Measurements from ENCODE around the gene FEM1C. TPM values are rescaled to one million over a fixed set of nuclear protein-coding genes. Genes with fewer than 3 reads are reported as not detected.

FEM1C gene
- total RNA-seq, 2 experiments from 2014 or later, result 16.6 to 16.7 TPM

DNA sequence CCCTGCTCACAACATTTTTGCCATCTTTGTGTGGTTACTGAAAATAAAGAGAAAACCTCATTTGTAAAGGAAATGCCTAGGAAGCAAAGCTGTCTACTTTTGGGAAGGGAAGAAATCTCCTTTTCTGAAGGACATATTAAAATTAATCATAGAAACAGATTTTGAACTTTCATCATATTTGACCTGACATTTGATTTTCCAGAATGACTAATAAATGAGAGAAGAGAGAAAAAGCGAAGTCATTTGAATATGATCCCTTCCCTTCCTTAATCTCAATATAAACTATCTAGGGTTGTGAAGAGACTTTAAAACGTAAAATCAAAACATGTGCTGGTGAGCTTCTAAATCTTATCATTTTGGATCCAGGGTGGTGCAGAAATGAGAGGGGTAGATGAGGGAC, 66.3 kb downstream of the FEM1C start:
- H3K4me3 Mint-ChIP-seq, result no peak overlapping the region
- no peaks in the 10 kb centered on the region for H3K9me3 Mint-ChIP-seq
- DNase-seq (no peak), ATAC-seq (no peak)
- TF ChIP-seq, protein P1, sequence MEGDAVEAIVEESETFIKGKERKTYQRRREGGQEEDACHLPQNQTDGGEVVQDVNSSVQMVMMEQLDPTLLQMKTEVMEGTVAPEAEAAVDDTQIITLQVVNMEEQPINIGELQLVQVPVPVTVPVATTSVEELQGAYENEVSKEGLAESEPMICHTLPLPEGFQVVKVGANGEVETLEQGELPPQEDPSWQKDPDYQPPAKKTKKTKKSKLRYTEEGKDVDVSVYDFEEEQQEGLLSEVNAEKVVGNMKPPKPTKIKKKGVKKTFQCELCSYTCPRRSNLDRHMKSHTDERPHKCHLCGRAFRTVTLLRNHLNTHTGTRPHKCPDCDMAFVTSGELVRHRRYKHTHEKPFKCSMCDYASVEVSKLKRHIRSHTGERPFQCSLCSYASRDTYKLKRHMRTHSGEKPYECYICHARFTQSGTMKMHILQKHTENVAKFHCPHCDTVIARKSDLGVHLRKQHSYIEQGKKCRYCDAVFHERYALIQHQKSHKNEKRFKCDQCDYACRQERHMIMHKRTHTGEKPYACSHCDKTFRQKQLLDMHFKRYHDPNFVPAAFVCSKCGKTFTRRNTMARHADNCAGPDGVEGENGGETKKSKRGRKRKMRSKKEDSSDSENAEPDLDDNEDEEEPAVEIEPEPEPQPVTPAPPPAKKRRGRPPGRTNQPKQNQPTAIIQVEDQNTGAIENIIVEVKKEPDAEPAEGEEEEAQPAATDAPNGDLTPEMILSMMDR (IDR thresholded peaks at IDR 0.05), result no peak
- peaks cover 33% of the 10 kb centered on the region for H3K27me3 Mint-ChIP-seq
- POLR2A ChIA-PET, result no interaction called here
- H3K4me1 Mint-ChIP-seq (ENCODE audit: low read depth), result no peaks in the 10 kb centered on the region
- intact Hi-C loops (cut with micrococcal nuclease), result no loop called here
- H3K36me3 Mint-ChIP-seq (ENCODE audit: low read depth), result no peaks in the 10 kb centered on the region
- CTCF ChIA-PET, result no interaction called here
- H3K27ac Mint-ChIP-seq, result no peak overlapping the region

DNA sequence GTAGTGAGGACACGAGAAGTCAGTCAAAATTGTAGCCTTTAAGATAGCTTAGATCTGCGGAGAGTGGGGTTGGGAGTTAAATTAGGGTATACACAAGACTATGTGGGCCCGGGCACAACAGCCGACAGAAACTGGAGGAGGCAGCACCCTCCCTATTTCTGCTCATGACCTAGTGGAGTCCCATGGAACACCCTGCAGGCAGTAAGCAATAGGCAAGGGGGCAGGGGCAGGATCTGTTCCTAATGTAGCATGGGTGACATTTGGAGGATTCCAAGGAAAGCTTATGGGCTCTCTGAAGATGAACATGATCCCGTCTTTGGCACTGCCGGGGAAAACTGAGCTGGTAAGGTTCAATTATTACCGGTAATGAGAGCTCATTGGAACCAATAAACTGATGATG, 67.0 kb downstream of the FEM1C start:
- intact Hi-C loops (cut with micrococcal nuclease), result no loop called here
- TF ChIP-seq, protein P1 (IDR thresholded peaks at IDR 0.05), result no peak
- DNase-seq (no peak), ATAC-seq (no peak)
- Mint-ChIP-seq H3K4me1 (ENCODE audit: low read depth) (no peaks in the 10 kb centered on the region), H3K4me3 (no peak overlapping the region), H3K27me3 (peaks cover 33% of the 10 kb centered on the region), H3K36me3 (ENCODE audit: low read depth) (no peaks in the 10 kb centered on the region), H3K27ac (no peak overlapping the region), H3K9me3 (no peaks in the 10 kb centered on the region)
- CTCF ChIA-PET, result interaction anchor here (1.2 kb wide), 1 partner anchor 168 kb away, joined by 3 read pairs; no protein-coding TSS in a partner anchor
- POLR2A ChIA-PET, result no interaction called here

DNA sequence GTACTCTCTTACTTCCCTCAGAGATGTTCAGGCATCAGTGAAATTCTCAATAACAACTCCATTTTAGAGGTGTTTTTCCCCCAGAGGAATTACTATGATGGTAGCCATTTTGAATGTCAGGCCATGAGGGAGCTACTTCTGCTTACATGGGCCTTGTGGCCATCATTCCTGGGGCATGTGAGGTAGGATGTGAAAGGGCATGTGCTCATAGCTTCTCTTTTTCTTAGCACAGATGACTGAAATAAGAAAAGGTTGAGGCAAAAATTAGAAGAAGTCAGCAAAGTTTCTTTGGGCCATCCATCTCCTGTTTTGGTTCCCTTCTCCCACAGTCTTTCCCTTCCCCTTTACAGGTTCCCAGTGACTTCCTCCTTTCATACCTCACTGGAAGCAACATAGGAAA, 68.8 kb downstream of the FEM1C start:
- POLR2A ChIA-PET, result no interaction called here
- TF ChIP-seq, protein P1 (IDR thresholded peaks at IDR 0.05), result no peak
- no peak for ATAC-seq
- intact Hi-C loops (cut with micrococcal nuclease), result no loop called here
- Mint-ChIP-seq H3K4me3 (no peak overlapping the region), H3K4me1 (ENCODE audit: low read depth) (no peaks in the 10 kb centered on the region), H3K36me3 (ENCODE audit: low read depth) (no peaks in the 10 kb centered on the region), H3K27me3 (peaks cover 35% of the 10 kb centered on the region), H3K27ac (no peak overlapping the region), H3K9me3 (no peaks in the 10 kb centered on the region)
- CTCF ChIA-PET, result no interaction called here
- DNase-seq, result no peak

DNA sequence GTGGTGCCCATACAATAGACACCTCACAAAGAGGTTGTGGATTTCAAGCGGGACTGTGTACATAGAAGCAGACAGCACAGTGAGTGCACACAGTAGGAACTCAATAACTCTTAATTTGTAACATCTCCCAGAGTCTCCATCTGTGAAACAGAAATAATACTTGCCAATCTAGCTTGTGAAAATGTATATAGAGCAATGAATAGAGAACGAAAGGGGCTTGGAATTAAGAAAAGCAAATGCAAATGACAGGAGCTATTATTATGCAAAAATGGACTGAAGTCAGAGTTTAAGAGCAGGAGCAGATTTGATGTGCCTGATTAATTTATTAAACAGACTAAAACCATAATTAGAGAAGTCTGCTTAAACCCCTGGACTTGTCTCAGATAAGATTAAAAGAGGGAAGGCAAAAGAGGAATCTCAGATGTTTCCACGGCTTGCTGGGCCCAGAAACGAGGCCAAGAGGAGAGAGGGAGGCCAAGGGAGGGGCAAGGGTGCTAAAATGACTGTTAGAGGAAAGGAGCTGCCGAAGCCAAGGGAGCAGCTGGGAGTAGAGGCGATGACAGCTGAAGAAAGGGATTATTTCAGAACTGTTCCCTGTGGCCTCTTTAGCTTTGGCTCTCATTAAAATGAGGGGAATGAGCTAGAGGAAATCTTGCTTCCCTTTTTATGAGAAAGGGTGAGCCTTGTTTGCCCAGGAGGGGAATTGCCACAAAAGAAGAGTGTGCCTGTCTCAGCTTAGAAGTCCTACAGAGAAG, 72.1 kb downstream of the FEM1C start:
- TF ChIP-seq, protein P1 (IDR thresholded peaks at IDR 0.05), result no peak
- POLR2A ChIA-PET, result interaction anchor here (0.7 kb wide), 1 partner anchor 1994 kb away, joined by 4 read pairs; no protein-coding TSS in a partner anchor
- Mint-ChIP-seq H3K4me3 (no peak overlapping the region), H3K27ac (no peak overlapping the region), H3K4me1 (ENCODE audit: low read depth) (no peaks in the 10 kb centered on the region), H3K9me3 (no peaks in the 10 kb centered on the region), H3K27me3 (peaks cover 20% of the 10 kb centered on the region), H3K36me3 (ENCODE audit: low read depth) (no peaks in the 10 kb centered on the region)
- ATAC-seq (no peak), DNase-seq (no peak)
- CTCF ChIA-PET, result no interaction called here
- intact Hi-C loops (cut with micrococcal nuclease), result no loop called here

DNA sequence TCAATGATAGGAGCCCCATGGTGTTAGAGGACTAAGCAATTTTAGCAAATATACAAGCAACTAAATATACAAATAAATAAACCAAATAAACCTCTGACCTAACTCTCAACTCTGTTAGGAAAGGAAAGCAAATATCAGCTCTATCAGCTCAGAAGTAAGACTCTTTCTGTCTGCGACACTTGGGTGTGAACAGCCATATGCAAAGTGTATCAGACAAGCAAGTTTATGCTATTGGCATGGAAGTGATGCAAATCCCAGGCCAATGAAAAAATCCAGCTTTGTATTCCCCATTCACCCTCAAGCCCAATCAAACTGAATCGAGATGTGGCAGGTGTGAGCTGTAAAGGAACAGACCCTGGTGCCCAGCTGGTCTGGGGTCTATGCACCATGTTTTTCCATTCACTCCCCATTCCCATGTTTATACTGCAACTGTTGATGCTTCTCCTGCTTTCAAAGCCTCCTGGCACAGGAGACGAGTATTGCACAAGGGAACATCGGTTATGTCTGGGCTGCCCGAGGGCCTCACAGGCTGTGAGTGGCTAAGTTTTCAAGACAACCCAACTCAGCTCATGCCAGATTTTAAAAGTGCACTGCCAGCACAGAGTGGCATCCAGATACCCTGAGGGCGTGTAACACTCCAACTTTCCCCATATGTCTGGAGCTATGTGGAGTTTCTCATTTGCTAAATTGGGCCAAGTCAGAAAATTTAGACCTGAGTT, 73.1 kb downstream of the FEM1C start:
- POLR2A ChIA-PET, result interaction anchor here (0.7 kb wide), 1 partner anchor 1993 kb away, joined by 4 read pairs; no protein-coding TSS in a partner anchor
- H3K4me3 Mint-ChIP-seq, result no peak overlapping the region
- TF ChIP-seq, protein P1 (IDR thresholded peaks at IDR 0.05), result no peak

More for the DNA sequence above, 73.1 kb downstream of the FEM1C start:
- Mint-ChIP-seq H3K27ac (no peak overlapping the region), H3K9me3 (no peaks in the 10 kb centered on the region), H3K36me3 (ENCODE audit: low read depth) (no peaks in the 10 kb centered on the region), H3K27me3 (peaks cover 18% of the 10 kb centered on the region), H3K4me1 (ENCODE audit: low read depth) (no peaks in the 10 kb centered on the region)
- CTCF ChIA-PET, result interaction anchor here (1.0 kb wide), 1 partner anchor 9 kb away, joined by 4 read pairs; no protein-coding TSS in a partner anchor
- intact Hi-C loops (cut with micrococcal nuclease), result no loop called here
- DNase-seq (no peak), ATAC-seq (no peak)
